ENCODE results near the gene PES1. TPM values are rescaled to one million over a fixed set of nuclear protein-coding genes. Genes with fewer than 3 reads are reported as not detected.

The PES1 gene
- total RNA-seq, 1 experiment from 2014 or later: 167 TPM

- Histone ChIP-seq H3K9me3 (ENCODE audit: control insufficient read depth in 1 of 2, insufficient read depth in 1 of 2, low read depth in 1 of 2, low read length in 2 of 2) (no peaks in the 10 kb centered on the region), H3K79me2 (ENCODE audit: insufficient read depth, low read length) (no peaks in the 10 kb centered on the region), H3K9ac (ENCODE audit: low read length) (no peak overlapping the region), H2AFZ (ENCODE audit: low read depth, low read length, poor library complexity, severe bottlenecking) (no peak overlapping the region), H3K4me2 (ENCODE audit: low read length) (no peak overlapping the region), H3K9me2 (ENCODE audit: insufficient read depth) (no peaks in the 10 kb centered on the region), H3K27ac (ENCODE audit: low read depth, low read length) (no peak overlapping the region), H4K20me1 (ENCODE audit: insufficient read depth) (no peaks in the 10 kb centered on the region), H3K4me3 (replicated peaks in 1 of 2; ENCODE audit: low read depth in 1 of 2, low read length in 2 of 2) (no peak overlapping the region), H3K36me3 (ENCODE audit: control insufficient read depth in 1 of 2, insufficient read depth in 2 of 2, low read length in 2 of 2) (peaks cover 27 to 40% of the 10 kb centered on the region in 2 experiments; a peak in 3 of 4 replicates), H3K27me3 (ENCODE audit: insufficient read depth, low read length) (no peaks in the 10 kb centered on the region), H3K4me1 (ENCODE audit: control insufficient read depth in 1 of 2, insufficient read depth in 2 of 2, low read length in 2 of 2) (peaks cover 6 to 22% of the 10 kb centered on the region in 2 experiments; a peak in 3 of 4 replicates)
- intact Hi-C loops (cut with micrococcal nuclease): no loop called here
- CTCF ChIA-PET: no interaction called here
- POLR2A ChIA-PET: no interaction called here
- DNase-seq (ENCODE audit: low read depth, low spot score) (no peak), ATAC-seq (peak; percentile 26; the same call in 1 of the 2 replicates)
- TF ChIP-seq CEBPB (IDR thresholded peaks at IDR 0.05; ENCODE audit: low read depth) (no peak), ZNF274 (IDR thresholded peaks at IDR 0.05; ENCODE audit: low read depth, low read length) (no peak), POLR2AphosphoS5 (IDR thresholded peaks at IDR 0.05; ENCODE audit: low read depth, low read length) (no peak), SIN3A (IDR thresholded peaks at IDR 0.05; ENCODE audit: low read depth) (no peak), EZH2 (IDR thresholded peaks at IDR 0.05) (no peak), TCF7L2 (IDR thresholded peaks at IDR 0.05; ENCODE audit: borderline replicate concordance, extremely low read depth, insufficient read depth, insufficient read length) (no peak), ZBTB33 (IDR thresholded peaks at IDR 0.05; ENCODE audit: extremely low read depth, insufficient replicate concordance, low read length) (no peak), REST (IDR thresholded peaks at IDR 0.05; ENCODE audit: low read depth) (no peak), RAD21 (IDR thresholded peaks at IDR 0.05; ENCODE audit: low read depth) (no peak), SP1 (IDR thresholded peaks at IDR 0.05; ENCODE audit: low read depth) (no peak), SRF (IDR thresholded peaks at IDR 0.05; ENCODE audit: low read depth) (no peak), POLR2A (IDR thresholded peaks at IDR 0.05; ENCODE audit: borderline replicate concordance, extremely low read depth, insufficient read depth, insufficient read length) (no peak), MAX (IDR thresholded peaks at IDR 0.05) (no peak), FOSL1 (IDR thresholded peaks at IDR 0.05; ENCODE audit: low read depth) (no peak), EGR1 (IDR thresholded peaks at IDR 0.05; ENCODE audit: low read depth) (no peak), JUND (IDR thresholded peaks at IDR 0.05) (no peak), EZH2phosphoT487 (IDR thresholded peaks at IDR 0.05; ENCODE audit: borderline replicate concordance) (no peak), ZFX (IDR thresholded peaks at IDR 0.05) (no peak), ATF3 (IDR thresholded peaks at IDR 0.05) (no peak), CBX3 (IDR thresholded peaks at IDR 0.05; ENCODE audit: low read depth) (no peak)
- RAD21 ChIA-PET (ENCODE audit: low non-redundant PET in 1 of 2, low total read pairs in 2 of 2, uncharacterized antibody in 2 of 2, unreplicated experiment in 2 of 2): no interaction called here
- no TSS peak for BruUV-seq (replicated peaks)
Observed at GRCh38 chr22:30574997-30575671, 16.6 kb downstream of the PES1 start.

Data from HCT116 (cell line).